H9 (cell line): ENCODE data around the gene HBG2. TPM values are rescaled to one million over a fixed set of nuclear protein-coding genes. Genes with fewer than 3 reads are reported as not detected.

ENCODE experiments used
- DNase-seq: peaks from one replicate; pipeline ENCODE4 v3.0.0-alpha.2; 2017
- H2AFZ ChIP-seq: one replicate; pipeline ENCODE4 v1.6.1; 2013; ENCODE audit warnings: mild to moderate bottlenecking, low read length, control low read depth, moderate library complexity
- H2AK5ac ChIP-seq: 2 replicates; pipeline ENCODE4 v1.6.1; 2013; ENCODE audit warnings: low read length, control low read depth, mixed read lengths; ENCODE audit not compliant: insufficient read length
- H2BK120ac ChIP-seq: one replicate; pipeline ENCODE4 v1.6.1; 2013; ENCODE audit warnings: low read depth, mild to moderate bottlenecking, low read length, control low read depth, inconsistent platforms; ENCODE audit not compliant: poor library complexity, severe bottlenecking
- H2BK12ac ChIP-seq: 2 replicates; pipeline ENCODE4 v1.6.1; 2013; ENCODE audit warnings: low read length, control low read depth, mixed read lengths, low read depth; ENCODE audit not compliant: insufficient read length
- H2BK15ac ChIP-seq: 2 replicates; pipeline ENCODE4 v1.6.1; 2013; ENCODE audit warnings: low read depth, low read length, control low read depth
- H2BK20ac ChIP-seq: one replicate; pipeline ENCODE4 v1.6.1; 2013; ENCODE audit warnings: low read depth, mild to moderate bottlenecking, low read length, control low read depth, inconsistent platforms; ENCODE audit not compliant: poor library complexity, severe bottlenecking
- H2BK5ac ChIP-seq: 2 replicates; pipeline ENCODE4 v1.6.1; 2013; ENCODE audit warnings: low read length, control low read depth, mixed read lengths; ENCODE audit not compliant: insufficient read length
- H3K14ac ChIP-seq: 2 replicates; pipeline ENCODE4 v1.6.1; 2013; ENCODE audit warnings: low read length, control low read depth; ENCODE audit not compliant: insufficient read depth
- H3K18ac ChIP-seq: 2 replicates; pipeline ENCODE4 v1.6.1; 2013; ENCODE audit warnings: low read depth, mild to moderate bottlenecking, mixed read lengths, low read length, control low read depth; ENCODE audit not compliant: insufficient read length
- H3K23ac ChIP-seq: 2 replicates; pipeline ENCODE4 v1.6.1; 2013; ENCODE audit warnings: low read length, control low read depth, mixed read lengths, low read depth; ENCODE audit not compliant: insufficient read length
- H3K23me2 ChIP-seq: 2 replicates; pipeline ENCODE4 v1.6.1; 2013; ENCODE audit warnings: low read depth, mild to moderate bottlenecking, mixed read lengths, low read length, control low read depth; ENCODE audit not compliant: insufficient read length, poor library complexity, severe bottlenecking
- H3K27ac ChIP-seq: 2 replicates; pipeline ENCODE4 v1.5.1; 2013; ENCODE audit warnings: low read length, control low read depth, mixed read lengths, low read depth; ENCODE audit not compliant: insufficient read length
- H3K27me3 ChIP-seq: 2 replicates; pipeline ENCODE4 v1.6.1; 2013; ENCODE audit warnings: low read length, control low read depth, inconsistent platforms; ENCODE audit not compliant: insufficient read depth
- H3K4ac ChIP-seq: 2 replicates; pipeline ENCODE4 v1.6.1; 2013; ENCODE audit warnings: low read depth, mild to moderate bottlenecking, control low read depth, inconsistent platforms, low read length, moderate library complexity
- H3K4me1 ChIP-seq: 2 replicates; pipeline ENCODE4 v1.6.1; 2013; ENCODE audit warnings: low read length, control low read depth, inconsistent platforms; ENCODE audit not compliant: insufficient read depth
- H3K4me2 ChIP-seq: 2 replicates; pipeline ENCODE4 v1.6.1; 2013; ENCODE audit warnings: low read length, control low read depth, mixed read lengths; ENCODE audit not compliant: insufficient read length, insufficient read depth
- H3K56ac ChIP-seq: 2 replicates; pipeline ENCODE4 v1.6.1; 2013; ENCODE audit warnings: low read depth, mild to moderate bottlenecking, mixed read lengths, low read length, control low read depth; ENCODE audit not compliant: insufficient read length
- H3K79me1 ChIP-seq: 2 replicates; pipeline ENCODE4 v1.6.1; 2013; ENCODE audit warnings: low read depth, mild to moderate bottlenecking, moderate library complexity, low read length, control low read depth, inconsistent platforms; ENCODE audit not compliant: insufficient read depth, poor library complexity, severe bottlenecking
- H3K79me2 ChIP-seq: 2 replicates; pipeline ENCODE4 v1.6.1; 2013; ENCODE audit warnings: low read length, control low read depth, inconsistent platforms; ENCODE audit not compliant: insufficient read depth
- H3K9ac ChIP-seq: 2 replicates; pipeline ENCODE4 v1.6.1; 2013; ENCODE audit warnings: low read length, control low read depth, mixed read lengths; ENCODE audit not compliant: insufficient read length; ENCODE audit errors: extremely low read depth
- H3K9me3 ChIP-seq: one replicate; pipeline ENCODE4 v1.6.1; 2013; ENCODE audit warnings: low read depth, low read length, inconsistent platforms; ENCODE audit not compliant: control insufficient read depth
- H3T11ph ChIP-seq: one replicate; pipeline ENCODE4 v1.6.1; 2013; ENCODE audit warnings: mild to moderate bottlenecking, low read length, control low read depth, inconsistent platforms
- H4K20me1 ChIP-seq: one replicate; pipeline ENCODE4 v1.6.1; 2013; ENCODE audit not compliant: control insufficient read depth, insufficient read length, insufficient read depth
- H4K5ac ChIP-seq: 2 replicates; pipeline ENCODE4 v1.6.1; 2013; ENCODE audit warnings: low read depth, mild to moderate bottlenecking, mixed read lengths, low read length, control low read depth; ENCODE audit not compliant: insufficient read length
- H4K8ac ChIP-seq: replicated peaks from 2 replicates; pipeline ENCODE4 v1.6.1; 2013; ENCODE audit warnings: low read length, control low read depth, mixed read lengths, low read depth; ENCODE audit not compliant: insufficient read length
- H4K91ac ChIP-seq: 2 replicates; pipeline ENCODE4 v1.6.1; 2013; ENCODE audit warnings: low read depth, mild to moderate bottlenecking, moderate library complexity, mixed read lengths, low read length, control low read depth; ENCODE audit not compliant: insufficient read length
- H3K27ac Mint-ChIP-seq, 3 experiments: 2 replicates in 2 of 3; 3 replicates in 1 of 3; pipeline ENCODE4 v1.8.0; 2020 to 2021; ENCODE audit warnings: mixed read lengths in 3 of 3, mild to moderate bottlenecking in 1 of 3, moderate library complexity in 1 of 3
- H3K27me3 Mint-ChIP-seq: 2 replicates; pipeline ENCODE4 v1.8.0; 2021; ENCODE audit warnings: low read depth, mild to moderate bottlenecking, moderate library complexity, mixed read lengths
- H3K36me3 Mint-ChIP-seq, 3 experiments: 2 replicates in 2 of 3; 3 replicates in 1 of 3; pipeline ENCODE4 v1.8.0; 2020 to 2021; ENCODE audit warnings: low read depth in 3 of 3, mixed read lengths in 3 of 3; ENCODE audit not compliant: insufficient read depth in 1 of 3
- H3K4me1 Mint-ChIP-seq, 2 experiments: 2 replicates each; pipeline ENCODE4 v1.8.0; 2020; ENCODE audit warnings: mixed read lengths in 2 of 2
- H3K4me3 Mint-ChIP-seq, 2 experiments: 2 replicates in 1 of 2; 3 replicates in 1 of 2; pipeline ENCODE4 v1.8.0; 2020 to 2021; ENCODE audit warnings: mild to moderate bottlenecking in 2 of 2, mixed read lengths in 2 of 2, moderate library complexity in 1 of 2
- H3K9me3 Mint-ChIP-seq, 2 experiments: 2 replicates in 1 of 2; 3 replicates in 1 of 2; pipeline ENCODE4 v1.8.0; 2020; ENCODE audit warnings: mild to moderate bottlenecking in 2 of 2, mixed read lengths in 2 of 2, moderate library complexity in 1 of 2
- WGBS: extraction: QIAGEN DNeasy Blood & Tissue Kit; methylation state at CpG from one replicate; pipeline ENCODE4 v1.1.7; 2013; ENCODE audit warnings: missing lambda C conversion rate, low lambda C conversion rate, mixed read lengths; ENCODE audit not compliant: insufficient read length; ENCODE audit errors: extremely low coverage; 5-methylcytosine and 5-hydroxymethylcytosine counted together
- total RNA-seq: library from RNA; stranded (reverse); gene quantifications from 2 replicates; pipeline ENCODE4 v1.2.1, GENCODE V29; 2021
- TF ChIP-seq, protein P1 (sequence below): fragments of 200-600 bp; sonication (generic); conservative IDR thresholded peaks from 3 replicates; pipeline ENCODE4 v1.8.0; 2021; ENCODE audit warnings: antibody characterized with exemption, mild to moderate bottlenecking

The HBG2 gene
- total RNA-seq, 1 experiment from 2014 or later, result not detected

DNA sequence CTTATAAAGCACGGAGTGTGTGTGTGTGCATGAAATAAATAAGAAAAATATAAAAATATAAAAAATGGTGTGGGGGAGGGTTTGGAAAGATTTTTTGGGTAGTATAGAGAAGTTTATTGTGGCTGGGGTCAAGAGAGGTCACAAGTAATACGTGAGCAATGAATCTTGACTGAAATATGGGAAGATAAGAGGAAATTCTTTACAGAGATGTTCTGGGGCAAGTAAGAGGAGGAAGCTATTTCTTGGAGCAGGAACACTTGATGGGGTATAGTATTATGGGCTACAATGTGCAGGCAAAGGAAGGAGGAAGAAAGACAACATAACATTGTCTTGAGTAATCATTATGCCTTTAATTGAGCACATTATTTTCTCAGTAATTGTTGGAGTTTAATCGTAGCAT is 22.4 kb downstream of the HBG2 start:
- H3K14ac ChIP-seq, result no peak overlapping the region
- no peaks in the 10 kb centered on the region for H3K79me1 ChIP-seq

More for the DNA sequence above, 22.4 kb downstream of the HBG2 start:
- H3K4me2 ChIP-seq, result no peak overlapping the region
- H2BK20ac ChIP-seq, result no peak overlapping the region
- H3K9me3 ChIP-seq, result no peaks in the 10 kb centered on the region
- no peak overlapping the region for H3K9ac ChIP-seq
- DNase-seq, result no peak
- no peak overlapping the region for H3K23ac ChIP-seq
- TF ChIP-seq, protein P1, sequence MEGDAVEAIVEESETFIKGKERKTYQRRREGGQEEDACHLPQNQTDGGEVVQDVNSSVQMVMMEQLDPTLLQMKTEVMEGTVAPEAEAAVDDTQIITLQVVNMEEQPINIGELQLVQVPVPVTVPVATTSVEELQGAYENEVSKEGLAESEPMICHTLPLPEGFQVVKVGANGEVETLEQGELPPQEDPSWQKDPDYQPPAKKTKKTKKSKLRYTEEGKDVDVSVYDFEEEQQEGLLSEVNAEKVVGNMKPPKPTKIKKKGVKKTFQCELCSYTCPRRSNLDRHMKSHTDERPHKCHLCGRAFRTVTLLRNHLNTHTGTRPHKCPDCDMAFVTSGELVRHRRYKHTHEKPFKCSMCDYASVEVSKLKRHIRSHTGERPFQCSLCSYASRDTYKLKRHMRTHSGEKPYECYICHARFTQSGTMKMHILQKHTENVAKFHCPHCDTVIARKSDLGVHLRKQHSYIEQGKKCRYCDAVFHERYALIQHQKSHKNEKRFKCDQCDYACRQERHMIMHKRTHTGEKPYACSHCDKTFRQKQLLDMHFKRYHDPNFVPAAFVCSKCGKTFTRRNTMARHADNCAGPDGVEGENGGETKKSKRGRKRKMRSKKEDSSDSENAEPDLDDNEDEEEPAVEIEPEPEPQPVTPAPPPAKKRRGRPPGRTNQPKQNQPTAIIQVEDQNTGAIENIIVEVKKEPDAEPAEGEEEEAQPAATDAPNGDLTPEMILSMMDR, result no peak
- 100% methylated on average over 1 of the region's 3 CpGs for WGBS
- no peaks in the 10 kb centered on the region for H3K79me2 ChIP-seq
- H3K27me3 ChIP-seq, result no peaks in the 10 kb centered on the region
- H3K4me1 Mint-ChIP-seq, result no peaks in the 10 kb centered on the region
- H2AFZ ChIP-seq, result no peak overlapping the region
- no peak overlapping the region for H3K27ac ChIP-seq
- no peaks in the 10 kb centered on the region for H3K36me3 Mint-ChIP-seq
- H3K27ac Mint-ChIP-seq, result no peak overlapping the region; a peak in 1 of 7 replicates
- H3K18ac ChIP-seq, result no peak overlapping the region
- H4K91ac ChIP-seq, result no peak overlapping the region
- no peak overlapping the region for H4K8ac ChIP-seq
- H3K56ac ChIP-seq, result no peak overlapping the region
- H2BK15ac ChIP-seq, result no peak overlapping the region
- H3K4me3 Mint-ChIP-seq, result no peak overlapping the region
- H2BK120ac ChIP-seq, result no peak overlapping the region
- H2BK12ac ChIP-seq, result no peak overlapping the region
- no peak overlapping the region for H3T11ph ChIP-seq
- no peak overlapping the region for H3K4ac ChIP-seq
- no peak overlapping the region for H4K5ac ChIP-seq
- no peaks in the 10 kb centered on the region for H3K9me3 Mint-ChIP-seq
- H4K20me1 ChIP-seq, result no peaks in the 10 kb centered on the region
- H2AK5ac ChIP-seq, result no peak overlapping the region
- H3K4me1 ChIP-seq, result no peaks in the 10 kb centered on the region
- H2BK5ac ChIP-seq, result no peak overlapping the region
- H3K27me3 Mint-ChIP-seq, result peaks cover 6% of the 10 kb centered on the region
- no peaks in the 10 kb centered on the region for H3K23me2 ChIP-seq
